ENCODE data around the gene CASP10.

Gene CASP10

GRCh38 chr2:201220102-201220570, 37.2 kb downstream of the CASP10 start:
- Histone ChIP-seq H3K9ac (ENCODE audit: low read depth, low read length) (no peak overlapping the region), H3K36me3 (ENCODE audit: insufficient read depth, low read length) (no peaks in the 10 kb centered on the region), H3K9me3 (ENCODE audit: control insufficient read depth, insufficient read depth, low read length) (no peaks in the 10 kb centered on the region), H3K4me1 (ENCODE audit: insufficient read depth, low read length) (peaks cover 16% of the 10 kb centered on the region)

GRCh38 chr2:201223089-201224073, 40.4 kb downstream of the CASP10 start:
- Histone ChIP-seq H3K9me3 (ENCODE audit: control insufficient read depth, insufficient read depth, low read length) (no peaks in the 10 kb centered on the region), H3K9ac (ENCODE audit: low read depth, low read length) (no peak overlapping the region), H3K4me1 (ENCODE audit: insufficient read depth, low read length) (peaks cover 16% of the 10 kb centered on the region), H3K36me3 (ENCODE audit: insufficient read depth, low read length) (no peaks in the 10 kb centered on the region)

- H3K9ac ChIP-seq (ENCODE audit: low read depth, low read length): no peak overlapping the region
- H3K4me1 ChIP-seq (ENCODE audit: insufficient read depth, low read length): peaks cover 3% of the 10 kb centered on the region; the same call in 1 of the 2 replicates
- H3K9me3 ChIP-seq (ENCODE audit: control insufficient read depth, insufficient read depth, low read length): no peaks in the 10 kb centered on the region
- H3K36me3 ChIP-seq (ENCODE audit: insufficient read depth, low read length): no peaks in the 10 kb centered on the region
These were observed 45.5 kb downstream of the CASP10 start for GRCh38 chr2:201228271-201228911.

GRCh38 chr2:201228912-201229290, 46.0 kb downstream of the CASP10 start:
- H3K9ac ChIP-seq (ENCODE audit: low read depth, low read length): no peak overlapping the region

GRCh38 chr2:201231781-201232466, 49.0 kb downstream of the CASP10 start:
- no peaks in the 10 kb centered on the region for H3K9me3 ChIP-seq (ENCODE audit: control insufficient read depth, insufficient read depth, low read length)
- H3K4me1 ChIP-seq (ENCODE audit: insufficient read depth, low read length): peaks cover 3% of the 10 kb centered on the region; the same call in 1 of the 2 replicates
- H3K9ac ChIP-seq (ENCODE audit: low read depth, low read length): peak overlapping the region; percentile 4; the same call in 1 of the 2 replicates
- no peaks in the 10 kb centered on the region for H3K36me3 ChIP-seq (ENCODE audit: insufficient read depth, low read length)

More at GRCh38 chr2:201228912-201229290, 46.0 kb downstream of the CASP10 start:
- H3K9me3 ChIP-seq (ENCODE audit: control insufficient read depth, insufficient read depth, low read length): no peaks in the 10 kb centered on the region
- H3K36me3 ChIP-seq (ENCODE audit: insufficient read depth, low read length): no peaks in the 10 kb centered on the region
- peaks cover 3% of the 10 kb centered on the region; the same call in 1 of the 2 replicates for H3K4me1 ChIP-seq (ENCODE audit: insufficient read depth, low read length)

- Histone ChIP-seq H3K36me3 (ENCODE audit: insufficient read depth, low read length) (no peaks in the 10 kb centered on the region), H3K9ac (ENCODE audit: low read depth, low read length) (no peak overlapping the region), H3K9me3 (ENCODE audit: control insufficient read depth, insufficient read depth, low read length) (no peaks in the 10 kb centered on the region), H3K4me1 (ENCODE audit: insufficient read depth, low read length) (peaks cover 3% of the 10 kb centered on the region; the same call in 1 of the 2 replicates)
These were observed 49.5 kb downstream of the CASP10 start for GRCh38 chr2:201232467-201232815.

- Histone ChIP-seq H3K4me1 (ENCODE audit: insufficient read depth, low read length) (peaks cover 3% of the 10 kb centered on the region; the same call in 1 of the 2 replicates), H3K36me3 (ENCODE audit: insufficient read depth, low read length) (no peaks in the 10 kb centered on the region), H3K9ac (ENCODE audit: low read depth, low read length) (peak overlapping the region; percentile 64), H3K9me3 (ENCODE audit: control insufficient read depth, insufficient read depth, low read length) (no peaks in the 10 kb centered on the region)
These were observed 50.4 kb downstream of the CASP10 start for GRCh38 chr2:201233192-201233811.

GRCh38 chr2:201233812-201234662, 51.1 kb downstream of the CASP10 start:
- no peaks in the 10 kb centered on the region for H3K9me3 ChIP-seq (ENCODE audit: control insufficient read depth, insufficient read depth, low read length)
- no peaks in the 10 kb centered on the region for H3K36me3 ChIP-seq (ENCODE audit: insufficient read depth, low read length)
- H3K9ac ChIP-seq (ENCODE audit: low read depth, low read length): peak overlapping the region; percentile 64
- H3K4me1 ChIP-seq (ENCODE audit: insufficient read depth, low read length): peaks cover 3% of the 10 kb centered on the region; the same call in 1 of the 2 replicates

- H3K9me3 ChIP-seq (ENCODE audit: control insufficient read depth, insufficient read depth, low read length): no peaks in the 10 kb centered on the region
- peak overlapping the region; percentile 64; the same call in 1 of the 2 replicates for H3K9ac ChIP-seq (ENCODE audit: low read depth, low read length)
- peaks cover 3% of the 10 kb centered on the region; the same call in 1 of the 2 replicates for H3K4me1 ChIP-seq (ENCODE audit: insufficient read depth, low read length)
- H3K36me3 ChIP-seq (ENCODE audit: insufficient read depth, low read length): peaks cover 3% of the 10 kb centered on the region; the same call in 1 of the 2 replicates
These were observed 51.8 kb downstream of the CASP10 start for GRCh38 chr2:201234663-201235135.

GRCh38 chr2:201235860-201236811, 53.2 kb downstream of the CASP10 start:
- Histone ChIP-seq H3K36me3 (ENCODE audit: insufficient read depth, low read length) (peaks cover 8% of the 10 kb centered on the region), H3K4me1 (ENCODE audit: insufficient read depth, low read length) (peaks cover 3% of the 10 kb centered on the region; the same call in 1 of the 2 replicates), H3K9me3 (ENCODE audit: control insufficient read depth, insufficient read depth, low read length) (no peaks in the 10 kb centered on the region), H3K9ac (ENCODE audit: low read depth, low read length) (no peak overlapping the region)

GRCh38 chr2:201237486-201238123, 54.7 kb downstream of the CASP10 start:
- Histone ChIP-seq H3K4me1 (ENCODE audit: insufficient read depth, low read length) (no peaks in the 10 kb centered on the region), H3K9me3 (ENCODE audit: control insufficient read depth, insufficient read depth, low read length) (no peaks in the 10 kb centered on the region), H3K9ac (ENCODE audit: low read depth, low read length) (no peak overlapping the region), H3K36me3 (ENCODE audit: insufficient read depth, low read length) (peaks cover 8% of the 10 kb centered on the region)

Data from ES-I3 (cell line).